ENCODE measurements around the gene NISCH.
A peak's percentile ranks its signal among the peaks of the same experiment; 100 is the strongest.

Gene NISCH

DNA sequence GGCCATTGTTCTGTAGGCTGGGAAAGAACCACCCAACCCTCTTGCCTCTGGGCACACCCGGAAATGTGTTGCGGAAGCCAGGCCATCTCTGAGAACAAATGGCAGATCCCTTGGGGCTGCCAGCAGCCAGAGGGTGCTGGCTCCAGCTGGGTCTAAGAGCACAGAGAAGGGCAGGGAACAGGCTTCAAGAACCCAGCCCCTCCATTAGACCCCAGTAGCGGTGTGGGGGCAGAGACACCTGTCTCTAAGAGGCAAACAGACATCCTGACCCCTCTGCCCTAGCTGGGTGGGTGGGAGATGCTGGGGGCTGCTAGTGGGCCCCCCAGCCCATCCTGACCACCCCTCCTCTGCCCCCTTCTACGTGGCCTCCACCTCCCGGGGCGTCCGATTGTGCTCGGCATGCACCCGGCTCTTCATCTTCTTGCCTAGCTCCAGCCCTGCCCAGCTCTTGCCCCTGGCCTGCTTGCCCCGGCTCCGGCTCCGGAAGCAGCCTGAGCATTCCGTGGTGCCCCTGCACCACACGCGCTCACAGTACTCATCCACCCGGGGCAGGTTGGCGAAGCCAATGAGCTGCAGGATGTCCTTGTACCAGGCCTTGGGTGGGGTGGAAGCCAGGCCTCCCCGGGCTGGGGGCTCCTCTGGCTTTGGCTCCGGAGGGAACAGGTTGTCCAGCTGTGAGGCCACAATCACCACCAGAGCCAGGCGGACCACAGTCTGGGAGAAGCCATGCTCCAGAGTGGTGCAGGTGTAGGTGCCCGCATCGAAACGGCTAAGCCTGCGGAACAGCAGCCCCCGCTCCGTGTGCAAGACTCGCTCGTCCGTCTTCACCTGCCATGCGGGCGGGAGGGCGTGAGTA lies 19.9 kb upstream of the NISCH start:
- no peak for DNase-seq (ENCODE audit: low read depth)

DNA sequence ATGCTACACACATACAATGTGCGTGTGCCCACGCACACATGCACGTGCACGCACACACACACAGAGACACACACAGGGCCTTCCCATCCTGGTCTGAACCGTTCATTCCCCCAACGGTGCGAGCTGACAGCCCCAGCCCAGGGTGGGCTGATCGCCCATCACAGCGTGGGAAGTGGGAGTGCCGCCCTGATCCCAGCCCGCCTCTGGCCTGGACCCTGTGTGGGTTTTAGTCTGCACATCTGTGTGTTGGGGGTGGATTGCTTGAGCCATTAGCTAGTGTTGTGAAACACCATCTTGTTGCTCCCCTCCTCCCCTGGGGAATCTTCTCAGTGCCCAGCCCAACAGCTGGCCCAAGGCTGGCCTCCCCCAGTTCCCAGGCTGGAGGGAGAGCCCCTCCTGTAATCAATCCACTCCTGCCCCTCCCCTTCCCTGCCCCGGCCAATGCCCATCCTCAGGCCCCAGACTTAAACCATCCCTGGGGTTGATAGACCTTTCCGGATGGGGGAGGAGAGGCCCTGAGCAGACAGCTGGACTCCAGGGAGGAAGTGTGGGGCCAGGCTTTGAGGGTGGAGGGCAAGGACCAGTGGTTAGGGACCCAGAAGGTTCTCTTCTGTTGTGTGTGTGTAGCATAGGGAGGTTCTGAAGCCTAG lies 18.8 kb upstream of the NISCH start:
- no peak for DNase-seq (ENCODE audit: low read depth)

DNA sequence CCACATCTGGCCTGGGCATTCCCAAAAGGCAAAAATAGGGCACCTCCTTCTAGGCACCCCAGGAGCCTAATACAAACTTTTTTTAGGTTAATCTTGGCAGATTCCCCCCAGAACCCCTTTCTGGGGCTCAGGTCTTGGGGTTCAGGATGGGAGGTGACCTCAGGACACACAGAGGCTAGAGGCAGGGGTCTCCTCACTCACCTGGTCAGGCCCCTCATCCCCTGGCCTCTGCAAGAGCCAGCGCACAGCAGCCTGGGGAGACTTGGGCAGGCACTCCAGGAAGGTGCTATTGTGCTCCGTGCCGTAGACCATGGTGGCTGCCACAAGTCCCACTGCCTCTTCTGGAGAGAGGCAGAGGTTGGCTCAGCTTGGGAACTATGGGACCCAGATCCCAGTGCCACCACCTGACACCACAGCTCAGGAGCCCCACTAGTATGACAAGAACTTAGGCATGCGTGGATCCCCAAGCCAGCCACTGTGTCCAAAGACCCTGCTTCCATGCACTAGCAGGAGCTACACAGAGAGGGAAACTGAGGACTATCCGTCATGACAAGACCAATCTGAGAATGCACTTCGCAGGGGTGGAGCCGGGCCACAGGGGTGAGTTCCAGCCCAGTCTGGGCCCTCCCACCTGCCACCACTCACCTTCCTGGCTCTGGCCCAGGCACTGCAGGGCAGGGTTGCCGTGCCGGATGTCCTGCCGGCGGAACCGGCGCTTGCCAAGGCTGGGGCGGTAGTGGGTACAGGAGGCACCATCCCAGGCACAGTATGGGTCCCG lies 17.9 kb upstream of the NISCH start:
- no peak for DNase-seq (ENCODE audit: low read depth)

DNA sequence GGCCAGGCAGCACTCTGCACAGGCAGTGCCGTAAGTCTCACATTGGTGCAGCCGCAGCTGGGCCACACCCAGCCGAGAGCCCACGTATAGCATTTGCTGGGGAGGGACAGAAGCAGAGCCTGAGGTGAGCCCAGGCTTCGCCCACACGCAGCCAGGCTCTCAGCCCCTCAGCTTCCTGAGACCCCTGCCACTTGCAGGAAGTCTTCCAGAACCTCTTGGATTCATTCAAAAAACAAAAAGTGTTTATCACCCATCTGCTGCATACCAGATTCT lies 17.4 kb upstream of the NISCH start:
- DNase-seq (ENCODE audit: low read depth), result no peak

DNA sequence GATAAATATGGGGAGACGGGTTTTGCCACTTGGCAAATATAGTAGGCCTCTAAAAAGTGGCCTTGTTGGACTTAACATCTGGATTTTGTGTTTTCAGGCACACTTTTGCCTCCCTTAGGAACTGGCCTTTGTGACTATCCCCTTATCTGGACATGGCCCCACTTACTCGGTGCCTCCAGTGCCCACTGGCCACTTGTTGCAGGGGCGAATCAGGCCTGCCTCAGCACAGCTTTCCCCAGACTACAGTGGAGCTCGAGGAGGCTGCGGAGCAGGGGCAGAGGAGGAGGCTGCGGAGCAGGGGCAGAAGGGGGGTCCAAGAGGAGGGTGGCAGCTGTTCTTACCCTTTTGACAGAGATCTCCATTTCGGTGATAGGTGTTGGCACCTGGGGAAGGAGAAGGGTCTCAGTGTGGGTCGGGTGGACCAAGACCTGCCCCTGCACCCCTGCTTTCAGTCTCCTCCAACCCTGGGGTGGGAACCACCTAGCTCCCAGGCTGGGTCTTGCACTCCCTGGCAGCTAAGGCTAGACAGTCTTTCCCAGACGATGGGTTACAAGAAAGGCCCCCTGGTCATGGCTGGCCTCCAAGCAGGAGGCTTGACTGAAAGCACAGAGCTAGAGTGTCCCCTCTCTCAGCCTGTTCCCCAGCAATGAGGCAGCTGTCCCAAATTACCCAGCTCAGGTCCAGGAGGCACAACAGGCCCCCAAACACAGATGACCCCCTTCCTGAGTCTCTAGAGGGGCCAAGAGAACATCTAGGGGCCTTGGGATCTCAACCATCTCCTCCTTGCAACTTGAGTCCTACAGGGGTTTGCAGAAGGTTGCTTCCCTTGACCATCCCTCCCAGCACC lies 16.6 kb upstream of the NISCH start:
- DNase-seq (ENCODE audit: low read depth), result no peak

DNA sequence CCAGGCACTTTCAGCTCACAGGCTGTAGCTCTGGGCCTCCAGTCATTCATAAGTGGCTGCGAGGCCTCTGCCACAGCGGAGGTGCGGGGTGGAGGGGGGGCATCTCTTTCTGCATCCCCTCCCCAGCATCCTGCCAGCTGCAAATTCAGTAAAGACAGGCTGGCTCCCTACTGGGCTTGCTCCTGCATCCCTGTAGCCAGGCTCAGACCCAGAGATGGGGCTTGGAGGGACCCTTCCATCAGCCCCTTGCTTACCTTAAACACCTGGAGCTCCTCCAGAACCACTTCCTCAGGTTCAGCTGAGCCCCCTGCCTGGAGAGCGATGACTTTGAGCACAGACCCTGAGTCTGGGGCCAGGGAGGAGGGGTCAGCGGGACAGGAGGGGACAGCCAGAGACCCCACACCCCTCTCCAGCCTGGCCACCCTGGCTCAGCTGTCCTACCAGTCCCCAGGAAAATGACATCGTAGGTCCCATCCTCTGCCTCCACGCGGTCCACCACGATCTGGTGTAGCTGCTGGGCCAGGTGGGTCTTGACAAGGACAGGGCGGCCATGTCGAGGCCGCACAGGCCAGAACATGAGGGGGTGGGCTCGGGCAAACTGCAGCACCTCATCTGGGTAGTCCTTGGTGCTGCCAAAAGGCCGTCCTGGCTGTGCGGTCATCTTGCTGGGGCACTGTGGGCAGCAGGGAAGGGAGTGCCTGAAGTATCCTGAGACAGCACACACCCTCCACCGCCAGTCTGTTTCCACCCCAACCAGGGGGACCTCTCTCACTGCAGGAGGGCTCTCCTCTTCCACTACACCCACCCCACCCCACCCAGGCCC lies 15.8 kb upstream of the NISCH start:
- no peak for DNase-seq (ENCODE audit: low read depth)

DNA sequence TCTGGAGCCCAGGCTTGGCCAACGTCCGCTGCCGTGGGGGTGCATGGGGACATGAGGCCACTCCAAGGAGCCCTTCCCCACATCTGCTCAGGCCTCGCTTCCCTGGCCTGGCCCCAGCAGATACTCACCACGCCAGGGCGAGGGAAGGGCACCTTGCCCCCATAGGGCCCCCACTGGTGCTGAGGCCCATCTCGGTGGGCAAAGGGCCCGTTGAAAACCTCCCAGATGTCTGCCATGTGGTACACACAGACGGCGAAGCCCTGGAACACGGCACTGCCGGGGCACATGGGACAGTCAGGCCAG lies 15.2 kb upstream of the NISCH start:
- no peak for DNase-seq (ENCODE audit: low read depth)

DNA sequence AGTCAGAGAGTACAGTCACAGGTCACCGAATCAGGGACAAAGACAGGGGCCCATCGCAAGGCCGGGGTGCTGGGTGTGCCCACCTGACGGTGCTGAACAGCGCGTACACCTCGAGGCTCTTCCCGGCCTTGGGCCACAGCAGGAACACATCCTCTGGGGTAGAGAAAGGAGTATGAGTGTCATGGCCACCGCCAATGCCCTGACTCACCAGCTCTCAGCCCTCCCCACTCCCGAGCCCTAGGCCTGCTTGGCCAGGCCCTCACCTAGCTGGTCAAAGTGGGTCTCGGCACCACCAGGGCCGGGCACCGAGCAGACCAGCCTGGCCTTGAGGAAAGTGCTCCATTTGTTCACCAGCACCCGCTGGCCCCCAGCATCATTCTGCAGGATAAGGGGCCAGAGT lies 14.7 kb upstream of the NISCH start:
- no peak for DNase-seq (ENCODE audit: low read depth)

DNA sequence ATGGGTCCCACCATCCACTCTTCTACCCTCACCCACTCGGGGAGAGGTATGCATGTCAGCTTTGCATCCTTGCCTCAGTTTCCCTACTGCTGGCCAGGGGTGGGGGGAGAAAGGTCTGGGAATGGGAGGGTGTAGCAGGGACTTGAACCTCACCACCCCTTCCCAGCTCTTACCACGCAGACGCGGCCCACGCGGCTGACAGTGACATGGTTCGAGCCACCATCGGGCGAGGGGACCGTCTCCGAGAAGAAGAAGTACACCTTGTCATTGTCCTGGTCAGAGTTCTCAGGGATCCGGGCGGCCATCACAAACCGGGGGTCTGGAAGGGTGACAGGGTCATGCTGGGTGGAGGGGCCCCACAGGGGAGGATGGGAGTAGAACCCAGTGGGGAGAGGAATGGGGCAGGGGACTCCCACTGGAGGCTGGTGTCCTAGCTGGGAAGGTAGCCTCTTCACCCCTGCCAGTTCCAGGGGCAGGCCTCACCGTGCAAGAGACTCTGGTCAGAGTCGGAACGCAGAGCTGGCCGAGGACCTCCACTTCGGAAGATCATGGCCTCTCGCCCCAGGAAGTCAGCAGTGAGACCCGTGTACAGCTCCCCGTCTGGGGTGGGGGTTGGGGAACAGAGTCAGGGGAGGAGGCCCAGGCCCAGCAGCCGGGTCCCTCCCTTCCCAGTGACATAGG lies 14.2 kb upstream of the NISCH start:
- no peak for DNase-seq (ENCODE audit: low read depth)

DNA sequence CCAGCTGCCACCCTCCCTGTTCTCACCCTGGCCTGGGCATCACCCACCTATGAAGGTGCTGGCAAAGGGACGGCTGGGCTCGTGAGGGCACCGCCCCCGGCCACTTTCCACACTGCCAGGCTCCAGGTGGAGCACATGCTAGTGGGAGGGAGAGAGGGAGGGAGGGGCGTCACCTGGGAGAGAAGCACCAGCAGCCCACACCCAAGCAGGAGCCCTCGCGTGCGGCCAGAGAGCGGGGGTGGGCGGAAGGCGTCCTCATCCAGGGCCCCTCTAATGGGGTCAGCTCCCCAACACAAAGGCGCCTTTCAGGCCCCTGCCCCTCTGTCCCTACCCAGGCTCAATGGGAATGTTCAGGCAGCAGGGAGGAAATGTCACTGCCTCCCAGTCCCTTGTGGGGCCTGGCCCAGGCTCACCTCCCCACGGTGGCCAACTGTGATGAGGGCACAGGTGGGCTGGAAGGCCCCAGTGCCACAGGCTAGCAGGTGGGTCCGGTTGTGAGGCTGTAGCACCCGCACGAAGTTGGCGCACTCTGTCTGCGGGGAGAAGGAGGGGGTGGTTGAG lies 13.6 kb upstream of the NISCH start:
- DNase-seq (ENCODE audit: low read depth), result no peak

DNA sequence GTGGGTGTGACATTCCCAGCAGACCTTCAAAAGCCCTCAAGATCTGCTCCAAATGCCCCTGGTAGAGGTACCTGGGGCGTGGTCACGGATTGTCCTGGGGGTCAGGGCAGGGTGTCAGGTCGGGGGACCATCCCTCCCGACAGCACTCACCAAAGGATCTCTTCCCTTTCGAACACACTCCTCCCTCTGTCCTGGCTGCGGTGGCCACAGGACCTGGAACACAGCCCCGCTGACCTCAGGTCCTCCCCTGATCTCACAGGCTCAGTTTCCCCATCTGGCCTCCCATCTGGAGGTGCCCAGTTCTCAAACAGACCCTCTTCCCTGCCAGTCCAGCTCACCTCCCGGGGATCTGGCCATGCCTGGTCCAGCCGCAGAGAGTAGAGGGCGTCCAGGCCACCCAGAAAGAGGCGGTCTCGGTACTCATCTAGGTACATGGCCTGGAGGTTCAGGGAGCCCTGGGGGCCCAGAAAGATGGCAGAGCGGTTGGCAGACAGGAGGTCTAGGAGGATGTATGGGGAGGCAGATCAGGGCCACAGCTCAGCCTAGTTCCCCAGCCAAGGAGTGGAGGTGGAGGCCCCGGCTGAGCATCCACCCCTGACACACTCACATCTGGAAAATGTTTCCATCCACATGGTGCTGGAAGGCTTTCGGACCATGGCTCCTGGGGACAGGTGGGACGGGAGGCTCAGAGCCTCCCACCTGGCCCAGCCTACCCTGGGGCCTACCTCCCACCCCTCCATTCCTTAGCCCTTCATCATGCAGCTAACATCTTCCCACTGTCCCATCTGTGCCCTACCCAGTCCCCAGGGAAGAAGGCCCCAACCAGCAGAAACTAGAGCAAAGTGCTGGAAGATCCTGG lies 12.8 kb upstream of the NISCH start:
- DNase-seq (ENCODE audit: low read depth), result no peak

DNA sequence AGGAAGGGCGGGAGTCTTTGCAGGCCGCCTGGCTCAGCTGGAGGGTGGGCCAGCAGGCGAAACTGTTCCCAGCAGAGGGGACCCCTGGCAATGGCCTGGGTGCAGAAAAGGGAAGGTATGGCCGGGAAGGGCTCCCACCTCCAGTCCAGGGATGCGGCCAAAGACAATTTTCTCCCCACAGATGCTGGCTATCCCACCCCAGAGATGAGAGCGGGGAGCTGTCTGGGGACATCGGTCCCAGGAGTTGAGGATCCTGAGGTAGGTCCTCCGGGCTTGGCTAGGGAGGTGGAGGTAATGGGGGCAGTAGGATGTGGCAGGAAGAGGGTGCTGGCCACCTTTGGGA lies 12.2 kb upstream of the NISCH start:
- no peak for DNase-seq (ENCODE audit: low read depth)

DNA sequence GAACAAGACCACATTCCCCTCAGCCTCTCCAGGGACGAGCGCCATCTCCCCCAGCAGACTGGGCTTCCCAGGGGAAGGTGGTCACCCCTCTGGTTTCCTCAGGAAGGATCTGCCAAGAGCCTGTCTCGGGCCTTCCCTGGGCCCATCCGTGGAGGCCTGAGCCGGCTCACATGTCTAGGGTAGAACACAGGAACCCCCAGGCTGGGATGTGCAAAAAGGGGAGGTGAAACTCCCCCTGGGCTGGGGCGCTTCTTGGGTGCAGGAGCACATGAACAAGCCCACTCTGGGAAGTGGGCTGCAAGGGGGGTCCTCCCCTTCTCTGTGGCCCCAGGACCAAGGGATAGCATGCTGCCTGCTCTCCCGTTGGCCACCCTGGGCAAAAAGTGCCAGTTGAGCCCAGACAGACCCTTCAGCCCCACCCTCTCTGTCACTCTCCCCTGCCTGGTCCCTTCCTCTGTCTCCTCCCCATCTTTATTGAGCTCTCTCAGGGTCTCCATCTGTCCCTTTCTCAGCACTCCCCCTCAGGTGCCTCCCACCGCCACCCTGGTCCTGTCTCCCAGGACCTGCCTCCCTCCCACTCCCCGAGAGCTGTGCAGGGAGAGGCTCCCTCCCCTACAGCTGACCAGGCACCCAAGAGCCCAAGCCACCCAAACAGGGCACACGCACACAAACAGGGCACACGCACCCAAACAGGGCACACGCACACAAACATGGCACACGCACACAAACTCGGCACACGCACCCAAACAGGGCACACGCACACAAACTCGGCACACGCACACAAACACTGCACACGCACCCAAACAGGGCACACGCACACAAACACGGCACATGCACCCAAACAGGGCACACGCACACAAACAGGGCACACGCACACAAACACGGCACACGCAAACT lies 11.4 kb upstream of the NISCH start:
- no peak for DNase-seq (ENCODE audit: low read depth)

DNA sequence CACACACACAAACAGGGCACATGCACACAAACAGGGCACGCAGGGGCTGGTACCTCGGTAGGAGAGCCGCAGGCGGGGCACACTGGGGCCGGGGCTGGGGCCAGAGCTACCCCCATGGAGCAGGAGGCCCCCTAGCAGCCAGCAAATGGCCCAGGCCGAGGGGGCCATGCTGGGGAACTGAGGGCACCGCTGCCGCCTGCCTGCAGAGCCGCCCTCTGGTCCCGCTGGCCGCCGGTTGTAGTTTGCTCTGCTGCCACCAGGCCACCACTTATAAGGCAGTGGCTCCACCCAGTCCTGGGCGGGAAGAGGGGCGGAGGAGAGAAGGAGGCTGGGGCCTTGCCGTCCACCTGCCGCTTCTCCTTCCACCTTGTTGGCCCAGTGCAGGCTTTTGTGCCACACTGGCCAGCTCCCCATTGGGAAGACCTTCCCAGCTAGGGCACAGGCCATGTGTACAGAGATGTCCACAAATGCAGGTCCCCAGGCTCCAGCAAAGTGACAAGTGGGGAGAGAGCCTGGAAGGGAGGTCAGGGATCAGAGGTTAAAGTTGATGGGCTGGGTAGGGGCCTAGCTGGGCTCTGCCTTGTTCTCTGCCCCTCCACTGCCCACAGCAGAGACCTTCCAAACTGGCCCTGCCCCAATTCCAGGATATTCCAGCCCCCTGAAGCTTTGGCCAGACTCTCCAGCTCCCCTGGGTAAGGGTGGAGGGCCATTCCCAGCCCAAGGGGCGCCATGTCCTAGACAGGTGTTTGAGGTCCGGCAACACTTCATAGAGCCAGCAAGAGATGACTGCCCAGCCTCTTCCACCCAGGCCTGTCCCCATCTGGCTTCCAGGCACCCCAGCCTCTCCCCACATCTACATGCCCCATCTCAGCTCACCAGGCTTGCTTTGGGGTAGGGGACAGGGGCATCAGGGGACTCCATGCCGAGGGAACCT lies 10.3 kb upstream of the NISCH start, which contains the start of gene SEMA3G:
TSS of gene SEMA3G (minus strand) at position 244 of the 934 bp plus-strand sequence. CDS start at position 168, 76 bp downstream.
- DNase-seq (ENCODE audit: low read depth), result peak; percentile 68

DNA sequence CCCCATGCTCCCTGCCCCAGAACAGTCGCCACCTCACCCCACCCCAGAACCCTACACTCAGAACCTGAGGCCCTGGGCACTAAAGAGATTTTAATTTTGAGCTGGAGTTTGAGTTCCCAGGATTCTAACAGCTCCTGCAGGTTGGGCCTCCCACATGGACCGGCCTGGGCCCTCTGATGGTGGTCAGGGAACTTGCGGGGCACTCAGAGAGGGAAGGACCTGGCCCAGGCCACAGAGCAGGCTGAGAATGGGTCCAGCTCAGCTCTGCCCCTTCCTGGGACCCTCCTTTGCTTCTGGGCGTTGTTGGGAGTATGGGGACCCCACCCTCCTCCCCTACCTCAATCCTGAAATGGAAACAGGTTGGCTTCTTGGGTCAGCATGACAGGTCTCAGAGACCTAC lies 9.4 kb upstream of the NISCH start:
- no peak for DNase-seq (ENCODE audit: low read depth)

DNA sequence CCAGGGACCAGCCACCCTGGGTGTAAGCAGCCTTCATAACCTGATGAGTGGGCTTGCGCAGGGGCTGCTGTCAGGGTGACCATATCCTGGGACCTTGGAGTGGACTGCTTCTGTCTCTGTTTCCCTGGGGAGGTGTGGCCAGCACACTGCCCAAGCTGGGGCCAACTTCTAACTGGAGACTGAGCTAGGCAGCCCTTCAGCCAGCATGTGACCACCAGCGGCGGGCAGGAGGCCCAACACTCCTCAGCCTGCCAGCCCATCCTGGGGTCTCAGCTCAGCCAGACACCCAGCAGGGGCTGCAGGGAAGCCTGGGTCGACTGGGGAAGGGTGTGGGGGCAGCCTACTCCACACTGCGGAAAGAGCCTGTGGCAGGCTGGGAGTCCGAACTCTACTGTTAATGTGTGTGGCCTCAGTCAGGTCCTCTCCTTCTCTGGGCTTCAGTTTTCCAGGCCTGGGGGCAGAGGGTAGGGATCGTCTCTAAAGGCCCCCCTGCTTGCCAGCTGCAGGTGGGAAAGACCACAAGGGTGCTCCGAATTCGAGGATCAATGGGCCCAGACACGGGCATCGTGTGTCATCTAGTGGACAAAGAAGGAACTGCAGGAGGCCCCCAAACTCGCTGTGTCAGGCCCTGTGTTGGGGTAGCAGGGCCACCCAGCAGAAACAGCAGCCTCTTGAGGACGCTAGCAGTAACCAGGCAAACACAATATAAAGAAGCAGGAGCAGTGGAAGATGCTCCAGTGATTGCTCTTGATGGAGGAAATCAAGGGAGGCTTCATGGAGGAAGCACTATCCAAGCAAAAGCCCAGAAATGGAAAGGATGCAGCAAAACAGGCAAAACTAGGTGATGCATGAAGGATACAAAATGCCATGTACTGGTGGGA lies 8.5 kb upstream of the NISCH start:
- peak; percentile 51 for DNase-seq (ENCODE audit: low read depth)

Data from stimulated activated CD8-positive, alpha-beta memory T cell treated with anti-CD3 and anti-CD28 coated beads, Interleukin-4, amount 100 ng/mL, for 24 hours (primary cell).